Sciatic nerve (tissue), 2 donors: ENCODE measurements around the gene STX8. TPM values are rescaled to one million over a fixed set of nuclear protein-coding genes. Genes with fewer than 3 reads are reported as not detected.
"Not testable (repeated sequence)": the region's sequence is repeated elsewhere in the genome, so short reads cannot be mapped to it uniquely, and the experiment has no call there.

Source experiments
- ATAC-seq: fragments of 200-7000 bp; cut with Tn5 transposase; one replicate; pipeline ENCODE4 v1.9.1; 2020; ENCODE audit warnings: mild to moderate bottlenecking, moderate library complexity
- DNase-seq: peaks from one replicate; pipeline ENCODE4 v3.0.0-alpha.2; 2020; ENCODE audit warnings: low spot score
- intact Hi-C: fragments of 100-400 bp; cut with DNase I; formaldehyde crosslinking; loops from one replicate; pipeline ENCODE4 v1.14.2; 2022
- total RNA-seq: library from RNA; stranded (reverse); fragmentation: NEBNext Ultra II Directional; extraction: Animal tissue kit (Norgen Biotek cat#: 25700); gene quantifications from one replicate; pipeline ENCODE4 v1.2.1, GENCODE V29; 2021
- donor health status: DM: no; HTN: no; CAD: no.
- donor health status: DM: no; HTN: no; CAD: no.

Gene STX8
- total RNA-seq, 1 donor from 2014 or later, result 67.0 TPM

GRCh38 chr17:9465210-9465921, 110.3 kb downstream of the STX8 start:
- intact Hi-C loops, result loop anchor here (5.0 kb wide), 1 partner anchor 48 kb away; no protein-coding TSS in a partner anchor
- ATAC-seq (no peak), DNase-seq (no peak)

- intact Hi-C loops, result no loop called here
Measured at GRCh38 chr17:9457005-9457404, 118.6 kb downstream of the STX8 start.

GRCh38 chr17:9456330-9456729, 119.3 kb downstream of the STX8 start:
- ATAC-seq, result peak; percentile 92
- intact Hi-C loops, result no loop called here
- DNase-seq, result no peak

More at GRCh38 chr17:9457005-9457404, 118.6 kb downstream of the STX8 start:
- ATAC-seq (no peak), DNase-seq (no peak)

- DNase-seq (no peak), ATAC-seq (no peak)
- intact Hi-C loops, result no loop called here
Measured at GRCh38 chr17:9451934-9452333, 123.7 kb downstream of the STX8 start.

- DNase-seq, intact Hi-C loops, ATAC-seq: not testable (repeated sequence)
Measured at GRCh38 chr17:9447298-9447697, 128.3 kb downstream of the STX8 start.

- intact Hi-C loops, result no loop called here
- no peak for DNase-seq
- ATAC-seq, result no peak
Measured at GRCh38 chr17:9446528-9446927, 129.1 kb downstream of the STX8 start.

- DNase-seq, result no peak
- ATAC-seq, result no peak
- intact Hi-C loops, result no loop called here
Measured at GRCh38 chr17:9445424-9445823, 130.2 kb downstream of the STX8 start.

GRCh38 chr17:9444687-9445086, 130.9 kb downstream of the STX8 start:
- intact Hi-C loops, result no loop called here
- ATAC-seq (no peak), DNase-seq (no peak)

- ATAC-seq, result no peak
Measured at GRCh38 chr17:9443811-9444210, 131.8 kb downstream of the STX8 start.

GRCh38 chr17:9439851-9440250, 135.8 kb downstream of the STX8 start:
- no peak for ATAC-seq

More at GRCh38 chr17:9443811-9444210, 131.8 kb downstream of the STX8 start:
- intact Hi-C loops, result no loop called here
- DNase-seq, result no peak

GRCh38 chr17:9436630-9437029, 139.0 kb downstream of the STX8 start:
- no peak for DNase-seq
- peak; percentile 70 for ATAC-seq
- intact Hi-C loops, result no loop called here

More at GRCh38 chr17:9439851-9440250, 135.8 kb downstream of the STX8 start:
- intact Hi-C loops, result no loop called here
- no peak for DNase-seq

- intact Hi-C loops, result no loop called here
- no peak for ATAC-seq
- DNase-seq, result no peak
Measured at GRCh38 chr17:9435165-9435564, 140.5 kb downstream of the STX8 start.

GRCh38 chr17:9434642-9435057, 141.0 kb downstream of the STX8 start:
- intact Hi-C loops, result no loop called here
- ATAC-seq (no peak), DNase-seq (no peak)

- no peak for DNase-seq
- peak; percentile 80 for ATAC-seq
- intact Hi-C loops, result no loop called here
Measured at GRCh38 chr17:9432934-9433421, 142.6 kb downstream of the STX8 start.

GRCh38 chr17:9432134-9432885, 143.3 kb downstream of the STX8 start:
- DNase-seq, result no peak
- intact Hi-C loops, result no loop called here
- peak; percentile 78 for ATAC-seq

- DNase-seq (no peak), ATAC-seq (peak; percentile 9)
Measured at GRCh38 chr17:9431620-9432019, 144.0 kb downstream of the STX8 start.

GRCh38 chr17:9427465-9428315, 147.9 kb downstream of the STX8 start:
- intact Hi-C loops, result no loop called here

More at GRCh38 chr17:9431620-9432019, 144.0 kb downstream of the STX8 start:
- intact Hi-C loops, result no loop called here

GRCh38 chr17:9424071-9424640, 151.5 kb downstream of the STX8 start:
- intact Hi-C loops, result no loop called here
- ATAC-seq (no peak), DNase-seq (no peak)

More at GRCh38 chr17:9427465-9428315, 147.9 kb downstream of the STX8 start:
- DNase-seq (no peak), ATAC-seq (peak; percentile 61)

GRCh38 chr17:9421525-9421924, 154.1 kb downstream of the STX8 start:
- DNase-seq, result no peak
- intact Hi-C loops, result no loop called here
- ATAC-seq, result no peak
